ENCODE data around the gene ISM1. TPM values are rescaled to one million over a fixed set of nuclear protein-coding genes. Genes with fewer than 3 reads are reported as not detected.

ISM1 gene
- total and polyA plus RNA-seq, 3 donors from 2014 or later = 0.50 to 1.3 (median 0.55) TPM

DNA sequence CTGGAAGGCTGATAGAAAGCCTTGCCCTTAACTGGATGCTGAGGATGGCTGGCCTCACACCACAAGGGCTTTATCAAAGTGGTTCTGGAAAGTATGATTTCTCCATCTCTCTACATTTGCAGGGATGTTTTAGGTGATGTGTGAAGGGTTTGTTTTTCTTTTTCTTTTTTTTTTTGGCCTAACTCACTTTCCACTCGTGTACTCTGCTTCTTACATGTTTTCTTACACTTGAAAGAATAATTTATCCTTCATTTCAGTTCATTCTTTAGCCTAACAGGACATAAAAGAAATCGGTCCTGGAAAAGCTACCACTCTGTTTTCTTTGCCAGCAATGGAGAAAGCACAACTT, 41.2 kb downstream of the ISM1 start:
- Histone ChIP-seq H3K4me3 (no peak overlapping the region), H3K27me3 (no peaks in the 10 kb centered on the region), H3K36me3 (ENCODE audit: low read depth, missing control alignments) (no peaks in the 10 kb centered on the region), H3K4me1 (no peaks in the 10 kb centered on the region), H3K27ac (no peak overlapping the region), H3K9me3 (no peaks in the 10 kb centered on the region)
- no peak for TF ChIP-seq POLR2A (IDR thresholded peaks at IDR 0.05)
- TF ChIP-seq, protein P1, sequence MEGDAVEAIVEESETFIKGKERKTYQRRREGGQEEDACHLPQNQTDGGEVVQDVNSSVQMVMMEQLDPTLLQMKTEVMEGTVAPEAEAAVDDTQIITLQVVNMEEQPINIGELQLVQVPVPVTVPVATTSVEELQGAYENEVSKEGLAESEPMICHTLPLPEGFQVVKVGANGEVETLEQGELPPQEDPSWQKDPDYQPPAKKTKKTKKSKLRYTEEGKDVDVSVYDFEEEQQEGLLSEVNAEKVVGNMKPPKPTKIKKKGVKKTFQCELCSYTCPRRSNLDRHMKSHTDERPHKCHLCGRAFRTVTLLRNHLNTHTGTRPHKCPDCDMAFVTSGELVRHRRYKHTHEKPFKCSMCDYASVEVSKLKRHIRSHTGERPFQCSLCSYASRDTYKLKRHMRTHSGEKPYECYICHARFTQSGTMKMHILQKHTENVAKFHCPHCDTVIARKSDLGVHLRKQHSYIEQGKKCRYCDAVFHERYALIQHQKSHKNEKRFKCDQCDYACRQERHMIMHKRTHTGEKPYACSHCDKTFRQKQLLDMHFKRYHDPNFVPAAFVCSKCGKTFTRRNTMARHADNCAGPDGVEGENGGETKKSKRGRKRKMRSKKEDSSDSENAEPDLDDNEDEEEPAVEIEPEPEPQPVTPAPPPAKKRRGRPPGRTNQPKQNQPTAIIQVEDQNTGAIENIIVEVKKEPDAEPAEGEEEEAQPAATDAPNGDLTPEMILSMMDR (IDR thresholded peaks at IDR 0.05) = no peak
- no peak for DNase-seq
- intact Hi-C loops (cut with DNase I; ENCODE audit: low total_unique reads) = no loop called here
- 63 to 82% methylated on average over 2 of the region's 2 CpGs for WGBS, 2 donors

DNA sequence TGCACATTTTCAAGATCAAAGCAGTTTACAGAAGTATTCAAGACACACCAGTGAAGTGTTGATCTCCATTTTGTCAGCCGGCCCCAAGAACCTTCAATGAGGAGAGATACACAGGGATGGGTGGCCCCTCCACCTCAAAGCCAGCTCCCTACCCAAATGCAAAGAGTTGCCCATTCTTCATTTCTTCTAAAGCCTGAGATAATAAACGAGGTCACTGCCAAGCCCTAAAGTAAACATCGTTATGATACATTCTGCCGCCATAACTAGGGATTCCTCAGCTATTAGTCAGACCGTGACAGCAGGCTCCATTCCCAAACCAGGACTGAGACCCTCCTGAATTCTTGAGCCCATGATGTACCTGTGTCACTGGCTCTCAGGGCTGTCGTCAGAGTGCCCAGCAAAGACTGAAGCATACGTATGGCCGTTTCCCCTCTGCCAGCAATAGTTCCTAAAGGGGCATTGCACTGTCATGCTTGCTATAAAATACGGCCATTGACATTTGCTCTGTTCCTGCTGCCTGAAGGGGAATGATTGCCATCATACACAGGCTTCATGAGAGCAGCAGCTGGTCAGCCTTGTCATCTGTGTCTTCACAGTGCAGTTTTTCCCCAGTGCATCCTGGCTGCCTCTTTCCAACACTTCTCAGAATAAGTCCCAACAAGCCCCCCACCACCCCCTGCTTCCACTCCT, 41.7 kb downstream of the ISM1 start:
- Histone ChIP-seq H3K9me3 (no peaks in the 10 kb centered on the region), H3K27ac (no peak overlapping the region), H3K4me1 (no peaks in the 10 kb centered on the region), H3K27me3 (no peaks in the 10 kb centered on the region), H3K36me3 (ENCODE audit: low read depth, missing control alignments) (no peaks in the 10 kb centered on the region), H3K4me3 (no peak overlapping the region)
- intact Hi-C loops (cut with DNase I; ENCODE audit: low total_unique reads) = no loop called here
- WGBS, 2 donors = 59 to 71% methylated on average over 8 to 9 of the region's 9 CpGs
- DNase-seq = no peak
- TF ChIP-seq POLR2A (IDR thresholded peaks at IDR 0.05) = no peak
- TF ChIP-seq, protein P1 (IDR thresholded peaks at IDR 0.05) = no peak

DNA sequence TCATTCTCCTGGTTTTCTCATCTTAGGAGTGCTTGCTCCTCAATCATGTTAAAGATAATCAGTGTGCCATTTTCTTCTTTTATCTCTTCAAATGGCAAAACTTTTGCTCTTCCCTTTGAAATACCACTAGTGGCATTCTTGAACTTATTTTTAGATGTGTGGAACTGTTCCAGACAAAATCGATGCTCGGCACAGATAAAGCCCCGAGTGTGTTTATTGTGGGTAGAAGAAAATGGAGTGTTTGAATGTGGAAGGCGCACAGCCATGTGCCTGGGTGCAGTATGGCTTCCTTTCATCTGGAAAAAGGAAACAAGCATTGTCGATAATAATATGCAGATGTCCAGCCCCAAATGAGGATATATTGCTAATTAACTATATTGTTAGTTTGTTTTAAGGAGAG, 42.4 kb downstream of the ISM1 start:
- WGBS, 2 donors = 77 to 83% methylated on average over 5 of the region's 5 CpGs
- intact Hi-C loops (cut with DNase I; ENCODE audit: low total_unique reads) = no loop called here

DNA sequence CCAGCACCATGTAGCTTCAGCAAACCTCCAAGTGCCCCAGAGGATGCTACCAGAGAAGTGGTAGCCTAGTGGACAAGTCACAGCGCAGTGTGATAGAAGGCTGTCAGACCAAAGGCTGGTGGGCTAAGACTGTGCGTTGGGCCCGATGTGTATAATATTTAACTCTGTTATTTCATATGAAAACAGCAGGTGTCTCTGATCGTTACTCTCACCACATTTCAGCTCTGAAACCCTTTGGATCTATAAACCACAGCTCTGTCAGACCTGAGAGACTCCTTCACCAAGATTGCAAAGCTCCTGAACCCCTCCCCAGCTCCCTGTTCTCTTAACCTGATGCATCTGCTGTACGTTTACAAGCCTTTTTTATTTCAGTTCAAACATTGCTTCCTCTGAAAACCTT, 43.8 kb downstream of the ISM1 start:
- 95 to 97% methylated on average over 5 of the region's 5 CpGs for WGBS, 2 donors
- Histone ChIP-seq H3K36me3 (ENCODE audit: low read depth, missing control alignments) (no peaks in the 10 kb centered on the region), H3K27me3 (no peaks in the 10 kb centered on the region), H3K4me3 (no peak overlapping the region), H3K4me1 (no peaks in the 10 kb centered on the region), H3K9me3 (no peaks in the 10 kb centered on the region), H3K27ac (no peak overlapping the region)
- no peak for TF ChIP-seq POLR2A (IDR thresholded peaks at IDR 0.05)
- TF ChIP-seq, protein P1 (IDR thresholded peaks at IDR 0.05) = no peak
- intact Hi-C loops (cut with DNase I; ENCODE audit: low total_unique reads) = no loop called here
- no peak for DNase-seq

More for the DNA sequence above, 42.4 kb downstream of the ISM1 start:
- DNase-seq = no peak
- H3K27me3 ChIP-seq = no peaks in the 10 kb centered on the region
- H3K27ac ChIP-seq = no peak overlapping the region
- H3K4me3 ChIP-seq = no peak overlapping the region
- no peaks in the 10 kb centered on the region for H3K36me3 ChIP-seq (ENCODE audit: low read depth, missing control alignments)
- no peaks in the 10 kb centered on the region for H3K9me3 ChIP-seq
- no peaks in the 10 kb centered on the region for H3K4me1 ChIP-seq
- TF ChIP-seq, protein P1 (IDR thresholded peaks at IDR 0.05) = no peak
- TF ChIP-seq POLR2A (IDR thresholded peaks at IDR 0.05) = no peak

DNA sequence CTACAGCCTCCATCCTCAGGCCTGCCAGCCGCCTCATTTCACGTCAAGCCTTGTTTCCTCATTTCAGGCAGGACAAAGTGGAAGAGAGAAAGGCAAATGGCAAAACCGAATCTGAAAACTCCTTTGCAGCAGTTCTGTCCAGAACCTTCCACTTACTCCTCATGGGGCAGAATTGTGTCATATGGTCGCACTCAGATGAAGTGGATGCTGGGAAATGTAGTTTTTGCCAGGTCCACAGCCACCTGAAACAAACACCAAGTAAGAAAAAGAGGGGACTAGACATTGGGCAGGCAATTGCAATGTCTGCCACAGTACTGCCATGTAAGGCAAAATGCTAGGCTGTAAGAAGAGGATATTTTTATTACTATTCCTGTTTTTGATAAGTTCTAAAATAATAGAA, 44.9 kb downstream of the ISM1 start:
- Histone ChIP-seq H3K27me3 (no peaks in the 10 kb centered on the region), H3K4me3 (no peak overlapping the region), H3K9me3 (no peaks in the 10 kb centered on the region), H3K4me1 (no peaks in the 10 kb centered on the region), H3K27ac (no peak overlapping the region), H3K36me3 (ENCODE audit: low read depth, missing control alignments) (no peaks in the 10 kb centered on the region)
- intact Hi-C loops (cut with DNase I; ENCODE audit: low total_unique reads) = no loop called here
- TF ChIP-seq, protein P1 (IDR thresholded peaks at IDR 0.05) = no peak
- no peak for TF ChIP-seq POLR2A (IDR thresholded peaks at IDR 0.05)
- WGBS, 2 donors = 88 to 90% methylated on average over 4 of the region's 4 CpGs
- DNase-seq = no peak
